CD14-positive monocyte (primary cell): ENCODE data around the gene JDP2. TPM values are rescaled to one million over a fixed set of nuclear protein-coding genes. Genes with fewer than 3 reads are reported as not detected.

ENCODE experiments used
- DNase-seq, 3 donors: peaks; one replicate each; pipeline ENCODE4 v3.0.0-alpha.2; 2011 to 2022
- H2AFZ ChIP-seq: 2 replicates; pipeline ENCODE4 v1.6.0; 2012; ENCODE audit warnings: mild to moderate bottlenecking, low read depth, low read length, inconsistent platforms; ENCODE audit not compliant: insufficient read depth, poor library complexity, severe bottlenecking
- H3K27ac ChIP-seq, 2 donors: 1 replicate in 1 of 2; 2 replicates in 1 of 2; pipeline ENCODE4 v1.5.1; 2012 to 2013; ENCODE audit warnings: low read length in 2 of 2, control low read depth in 1 of 2, inconsistent platforms in 1 of 2, low read depth in 1 of 2, mild to moderate bottlenecking in 1 of 2
- H3K27me3 ChIP-seq, 2 donors: one replicate each; pipeline versions ENCODE4 v1.6.0 to v1.6.1; 2011 to 2013; ENCODE audit warnings: low read length in 2 of 2; ENCODE audit not compliant: control insufficient read depth in 2 of 2, insufficient read depth in 2 of 2
- H3K36me3 ChIP-seq, 2 donors: replicated peaks in 1 of 2; 1 replicate in 1 of 2; 2 replicates in 1 of 2; pipeline versions ENCODE4 v1.5.1 to v1.6.1; 2012 to 2013; ENCODE audit warnings: low read length in 2 of 2, control low read depth in 1 of 2, inconsistent platforms in 1 of 2, mild to moderate bottlenecking in 1 of 2; ENCODE audit not compliant: insufficient read depth in 2 of 2, control insufficient read depth in 1 of 2
- H3K4me1 ChIP-seq, 2 donors: 1 replicate in 1 of 2; 2 replicates in 1 of 2; pipeline versions ENCODE4 v1.5.1 to v1.6.1; 2012 to 2013; ENCODE audit warnings: low read length in 2 of 2, control low read depth in 1 of 2, inconsistent platforms in 1 of 2, mild to moderate bottlenecking in 1 of 2, moderate library complexity in 1 of 2; ENCODE audit not compliant: insufficient read depth in 2 of 2, control insufficient read depth in 1 of 2
- H3K4me2 ChIP-seq: replicated peaks from 2 replicates; pipeline ENCODE3; 2012; ENCODE audit warnings: low read length, moderate library complexity, mild to moderate bottlenecking; ENCODE audit not compliant: poor library complexity, severe bottlenecking; ENCODE audit errors: extremely low read depth
- H3K4me3 ChIP-seq, 3 experiments: fragments of 200-600 bp in 1 of 3; sonication (generic) in 1 of 3; replicated peaks in 1 of 3; 1 replicate in 2 of 3; 2 replicates in 1 of 3; pipeline ENCODE4 v1.5.1; 2011 to 2013; ENCODE audit warnings: low read length in 3 of 3, mild to moderate bottlenecking in 3 of 3, control low read depth in 2 of 3, low read depth in 2 of 3, inconsistent platforms in 1 of 3, moderate library complexity in 1 of 3
- H3K79me2 ChIP-seq: 2 replicates; pipeline ENCODE4 v1.6.0; 2012; ENCODE audit warnings: mild to moderate bottlenecking, control low read depth, inconsistent platforms, low read length, moderate library complexity; ENCODE audit not compliant: insufficient read depth
- H3K9ac ChIP-seq: 2 replicates; pipeline ENCODE4 v1.6.0; 2017; ENCODE audit warnings: low read length, mild to moderate bottlenecking; ENCODE audit not compliant: insufficient read depth, poor library complexity, severe bottlenecking
- H3K9me3 ChIP-seq, 2 donors: replicated peaks in 1 of 2; 1 replicate in 1 of 2; 2 replicates in 1 of 2; pipeline versions ENCODE4 v1.5.1 to v1.6.1; 2012 to 2013; ENCODE audit warnings: low read length in 2 of 2, control low read depth in 1 of 2; ENCODE audit not compliant: control insufficient read depth in 1 of 2, insufficient read depth in 1 of 2
- H4K20me1 ChIP-seq: 2 replicates; pipeline ENCODE4 v1.6.0; 2012; ENCODE audit warnings: mild to moderate bottlenecking, low read length, control low read depth, moderate library complexity; ENCODE audit not compliant: insufficient read depth
- H3K27ac Mint-ChIP-seq, 7 donors: one replicate each; pipeline ENCODE4 v1.8.0; 2020; ENCODE audit warnings: mild to moderate bottlenecking in 7 of 7, mixed read lengths in 7 of 7, moderate library complexity in 6 of 7, inconsistent platforms in 2 of 7
- H3K27me3 Mint-ChIP-seq, 3 donors: one replicate each; pipeline ENCODE4 v1.8.0; 2021 to 2022; ENCODE audit warnings: low read depth in 3 of 3, mild to moderate bottlenecking in 3 of 3, mixed read lengths in 3 of 3, moderate library complexity in 3 of 3, inconsistent platforms in 1 of 3
- H3K36me3 Mint-ChIP-seq, 2 donors: one replicate each; pipeline ENCODE4 v1.8.0; 2020; ENCODE audit warnings: mixed read lengths in 2 of 2, inconsistent platforms in 1 of 2, mild to moderate bottlenecking in 1 of 2
- H3K4me1 Mint-ChIP-seq: one replicate; pipeline ENCODE4 v1.8.0; 2020; ENCODE audit warnings: mild to moderate bottlenecking, mixed read lengths
- H3K4me3 Mint-ChIP-seq, 2 donors: one replicate each; pipeline ENCODE4 v1.8.0; 2020; ENCODE audit warnings: mild to moderate bottlenecking in 2 of 2, mixed read lengths in 2 of 2, moderate library complexity in 1 of 2
- H3K9me3 Mint-ChIP-seq, 7 donors: one replicate each; pipeline ENCODE4 v1.8.0; 2020 to 2022; ENCODE audit warnings: mixed read lengths in 7 of 7, mild to moderate bottlenecking in 6 of 7, moderate library complexity in 6 of 7, inconsistent platforms in 2 of 7
- WGBS: methylation state at CpG from one replicate; pipeline ENCODE4 v1.1.5; 2013; ENCODE audit warnings: missing lambda C conversion rate; ENCODE audit not compliant: insufficient coverage; 5-methylcytosine and 5-hydroxymethylcytosine counted together
- intact Hi-C, 2 donors: fragments of 100-400 bp; cut with micrococcal nuclease; formaldehyde crosslinking; loops; one replicate each; pipeline versions ENCODE4 v1.15.0 to v1.15.1; 2023
- polyA plus RNA-seq, 3 donors: library from polyadenylated mRNA; depleted of rRNA in 1 of 3; unstranded in 2 of 3; stranded (reverse) in 1 of 3; fragments of 300-500 nt in 2 of 3; fragments of >200 nt in 1 of 3; fragmentation: Illumina TruSeq in 2 of 3; gene quantifications; 1 replicate in 2 of 3; 2 replicates in 1 of 3; pipeline ENCODE4 v1.2.3, GENCODE V29; 2012 to 2021
- TF ChIP-seq, protein P1 (sequence below): fragments of 200-600 bp; IDR thresholded peaks from one replicate; pipeline ENCODE4 v1.8.0; 2022; ENCODE audit warnings: antibody characterized with exemption, mild to moderate bottlenecking

The JDP2 gene
- polyA plus RNA-seq, 3 donors, result 3.5 to 69.2 (median 14.2) TPM

DNA sequence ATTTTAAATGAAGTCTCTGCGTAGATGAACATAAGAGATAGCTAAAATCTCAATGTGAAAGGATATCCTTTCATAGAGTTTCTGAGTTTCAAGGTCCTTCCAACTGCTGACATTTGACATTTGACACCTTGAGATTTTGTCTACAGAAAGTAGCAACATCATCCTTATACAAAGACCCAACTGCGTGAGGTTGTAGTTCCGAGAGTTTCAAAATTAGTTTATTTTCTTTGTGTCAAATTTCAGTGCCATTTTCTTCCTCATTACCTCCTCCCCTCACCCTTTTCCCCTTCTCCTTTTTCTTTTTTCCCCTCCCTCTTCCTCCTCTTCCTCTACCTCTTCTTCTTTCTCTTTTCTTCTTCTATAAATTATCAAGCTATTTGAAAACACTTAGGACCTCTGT, 67.6 kb downstream of the JDP2 start:
- H3K27ac ChIP-seq, result no peak overlapping the region
- no peaks in the 10 kb centered on the region for H3K36me3 Mint-ChIP-seq
- H3K4me1 Mint-ChIP-seq, result peaks cover 28% of the 10 kb centered on the region
- no CpG with 5 or more reads among the region's 3 CpGs for WGBS
- H3K27me3 Mint-ChIP-seq, result peaks cover 0 to 8% (median 4%) of the 10 kb centered on the region in 3 donors
- no peak overlapping the region for H2AFZ ChIP-seq
- H3K4me2 ChIP-seq, result no peak overlapping the region
- H3K9me3 ChIP-seq, result no peaks in the 10 kb centered on the region
- H3K27me3 ChIP-seq, result no peaks in the 10 kb centered on the region
- H3K9me3 Mint-ChIP-seq, result peaks cover 0 to 5% (median 0%) of the 10 kb centered on the region in 7 donors
- no peak for DNase-seq
- TF ChIP-seq, protein P1, sequence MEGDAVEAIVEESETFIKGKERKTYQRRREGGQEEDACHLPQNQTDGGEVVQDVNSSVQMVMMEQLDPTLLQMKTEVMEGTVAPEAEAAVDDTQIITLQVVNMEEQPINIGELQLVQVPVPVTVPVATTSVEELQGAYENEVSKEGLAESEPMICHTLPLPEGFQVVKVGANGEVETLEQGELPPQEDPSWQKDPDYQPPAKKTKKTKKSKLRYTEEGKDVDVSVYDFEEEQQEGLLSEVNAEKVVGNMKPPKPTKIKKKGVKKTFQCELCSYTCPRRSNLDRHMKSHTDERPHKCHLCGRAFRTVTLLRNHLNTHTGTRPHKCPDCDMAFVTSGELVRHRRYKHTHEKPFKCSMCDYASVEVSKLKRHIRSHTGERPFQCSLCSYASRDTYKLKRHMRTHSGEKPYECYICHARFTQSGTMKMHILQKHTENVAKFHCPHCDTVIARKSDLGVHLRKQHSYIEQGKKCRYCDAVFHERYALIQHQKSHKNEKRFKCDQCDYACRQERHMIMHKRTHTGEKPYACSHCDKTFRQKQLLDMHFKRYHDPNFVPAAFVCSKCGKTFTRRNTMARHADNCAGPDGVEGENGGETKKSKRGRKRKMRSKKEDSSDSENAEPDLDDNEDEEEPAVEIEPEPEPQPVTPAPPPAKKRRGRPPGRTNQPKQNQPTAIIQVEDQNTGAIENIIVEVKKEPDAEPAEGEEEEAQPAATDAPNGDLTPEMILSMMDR, result no peak
- peak overlapping the region in 1 of 3 experiments; percentile 13 for H3K4me3 ChIP-seq
- no peaks in the 10 kb centered on the region for H3K79me2 ChIP-seq
- intact Hi-C loops, result no loop called here
- no peaks in the 10 kb centered on the region for H4K20me1 ChIP-seq
- no peaks in the 10 kb centered on the region for H3K36me3 ChIP-seq
- H3K9ac ChIP-seq, result no peak overlapping the region
- H3K4me1 ChIP-seq, result peaks cover 25 to 26% of the 10 kb centered on the region in 2 donors
- no peak overlapping the region for H3K27ac Mint-ChIP-seq
- H3K4me3 Mint-ChIP-seq, result no peak overlapping the region

DNA sequence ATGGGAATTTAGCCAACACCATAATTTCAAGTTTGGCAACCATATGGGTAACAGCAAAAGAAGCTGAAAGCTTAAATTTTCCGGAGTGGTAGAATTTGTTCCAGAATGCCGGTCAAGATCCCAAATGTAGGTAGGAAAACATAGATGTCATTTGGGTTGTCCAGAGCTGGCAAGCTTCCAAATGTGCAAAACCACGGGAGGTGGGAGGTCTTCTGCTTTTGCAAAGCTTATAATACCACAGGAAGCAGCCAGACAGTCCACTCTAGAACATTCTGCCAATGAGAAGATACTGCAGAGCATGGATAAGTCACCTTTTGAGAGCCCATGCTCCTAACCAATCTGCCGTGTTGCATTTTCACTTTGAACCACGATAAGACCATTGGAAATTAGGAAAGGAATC, 68.1 kb downstream of the JDP2 start:
- Histone ChIP-seq H3K4me1 (peaks cover 25 to 26% of the 10 kb centered on the region in 2 donors), H3K4me3 (peak overlapping the region in 1 of 3 experiments; percentile 13), H3K9me3 (no peaks in the 10 kb centered on the region), H2AFZ (no peak overlapping the region), H3K27ac (no peak overlapping the region), H4K20me1 (no peaks in the 10 kb centered on the region), H3K4me2 (no peak overlapping the region), H3K9ac (no peak overlapping the region), H3K27me3 (no peaks in the 10 kb centered on the region), H3K36me3 (no peaks in the 10 kb centered on the region), H3K79me2 (no peaks in the 10 kb centered on the region)
- no CpG with 5 or more reads among the region's 5 CpGs for WGBS
- H3K4me3 Mint-ChIP-seq, result peak overlapping the region in 1 of 2 donors; percentile 51
- TF ChIP-seq, protein P1, result no peak
- H3K27me3 Mint-ChIP-seq, result peaks cover 0 to 8% (median 4%) of the 10 kb centered on the region in 3 donors
- DNase-seq, result no peak
- peaks cover 0 to under 1% (median 0%) of the 10 kb centered on the region in 7 donors for H3K9me3 Mint-ChIP-seq
- no peaks in the 10 kb centered on the region for H3K36me3 Mint-ChIP-seq
- peak overlapping the region in 1 of 7 donors; percentile 31 for H3K27ac Mint-ChIP-seq
- peaks cover 28% of the 10 kb centered on the region for H3K4me1 Mint-ChIP-seq
- intact Hi-C loops, result no loop called here
